ENCODE data around the gene BRME1. TPM values are rescaled to one million over a fixed set of nuclear protein-coding genes. Genes with fewer than 3 reads are reported as not detected.

BRME1 gene
- total RNA-seq, 4 donors from 2014 or later = 4.8 to 7.7 (median 5.8) TPM; not detected in 1

DNA sequence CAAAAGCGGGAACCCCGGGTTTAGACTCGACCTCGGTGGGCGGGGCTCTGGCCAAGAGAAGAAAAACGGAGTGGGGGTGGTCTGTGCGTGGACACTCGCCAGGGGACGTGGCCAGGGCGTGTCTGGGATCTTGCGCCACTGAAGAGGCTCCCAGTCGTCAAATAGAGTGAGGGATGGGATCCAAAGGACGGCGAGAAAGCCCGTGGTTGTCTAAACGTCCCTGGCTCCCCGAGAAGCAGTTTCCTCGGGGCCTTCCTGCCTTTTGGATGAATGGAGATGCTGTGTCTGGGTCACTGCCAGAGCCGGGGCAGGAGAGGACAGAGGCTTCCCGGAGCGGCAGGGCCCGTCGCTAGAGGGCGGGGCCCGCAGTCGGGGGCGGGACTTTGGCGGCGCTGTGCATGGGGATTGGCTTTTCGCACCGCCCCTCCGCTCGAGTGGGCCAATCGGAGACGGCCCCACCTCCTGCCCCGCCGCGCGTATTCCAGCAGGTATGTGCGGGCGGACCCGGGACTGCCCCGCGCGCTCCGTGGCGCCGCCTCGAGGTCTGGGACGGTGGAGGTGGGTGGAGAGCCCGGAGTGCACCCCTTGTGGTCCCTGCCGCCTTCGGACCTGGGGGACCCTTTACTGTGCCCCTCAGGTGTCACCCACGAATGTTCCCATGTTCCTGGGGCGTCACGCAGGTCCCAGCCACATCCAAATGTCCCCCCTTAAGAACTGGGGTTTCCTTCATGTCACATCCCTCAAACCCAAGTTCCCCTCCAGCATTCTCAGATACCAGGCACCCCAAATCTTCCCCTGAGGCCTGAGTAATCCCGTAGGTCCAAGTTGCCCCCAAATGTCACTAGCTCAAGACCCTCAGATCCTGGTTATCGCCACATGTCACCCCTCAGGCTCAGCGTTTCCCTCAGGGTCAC is 72.3 kb downstream of the BRME1 start:
- Histone ChIP-seq H3K27ac (peak overlapping the region; percentile 84 to 100), H3K4me3 (peak overlapping the region; percentile 15 to 18), H3K9me3 (no peaks in the 10 kb centered on the region), H3K36me3 (no peaks in the 10 kb centered on the region), H3K27me3 (no peaks in the 10 kb centered on the region), H3K4me1 (peaks cover 4 to 29% of the 10 kb centered on the region in 2 donors)
- DNase-seq = peak; percentile 95 to 96
- intact Hi-C loops (cut with DNase I; ENCODE audit: low total_unique reads) = no loop called here
- TF ChIP-seq, protein P1, sequence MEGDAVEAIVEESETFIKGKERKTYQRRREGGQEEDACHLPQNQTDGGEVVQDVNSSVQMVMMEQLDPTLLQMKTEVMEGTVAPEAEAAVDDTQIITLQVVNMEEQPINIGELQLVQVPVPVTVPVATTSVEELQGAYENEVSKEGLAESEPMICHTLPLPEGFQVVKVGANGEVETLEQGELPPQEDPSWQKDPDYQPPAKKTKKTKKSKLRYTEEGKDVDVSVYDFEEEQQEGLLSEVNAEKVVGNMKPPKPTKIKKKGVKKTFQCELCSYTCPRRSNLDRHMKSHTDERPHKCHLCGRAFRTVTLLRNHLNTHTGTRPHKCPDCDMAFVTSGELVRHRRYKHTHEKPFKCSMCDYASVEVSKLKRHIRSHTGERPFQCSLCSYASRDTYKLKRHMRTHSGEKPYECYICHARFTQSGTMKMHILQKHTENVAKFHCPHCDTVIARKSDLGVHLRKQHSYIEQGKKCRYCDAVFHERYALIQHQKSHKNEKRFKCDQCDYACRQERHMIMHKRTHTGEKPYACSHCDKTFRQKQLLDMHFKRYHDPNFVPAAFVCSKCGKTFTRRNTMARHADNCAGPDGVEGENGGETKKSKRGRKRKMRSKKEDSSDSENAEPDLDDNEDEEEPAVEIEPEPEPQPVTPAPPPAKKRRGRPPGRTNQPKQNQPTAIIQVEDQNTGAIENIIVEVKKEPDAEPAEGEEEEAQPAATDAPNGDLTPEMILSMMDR (IDR thresholded peaks at IDR 0.05) = peak; percentile 37 to 46 (median 40)
- TF ChIP-seq POLR2A (IDR thresholded peaks at IDR 0.05) = peak in 1 of 2 donors; percentile 8

MicroRNA genes within 50 kb of the gene (microRNA counts, 767-probe panel; counts per million panel counts)
- microRNA hsa-miR-181c-5p = 2,725 to 3,643 counts per million in 2 donors
- microRNA hsa-miR-23a-3p = 8,516 to 9,789 counts per million in 2 donors
- 6,067 to 7,420 counts per million in 2 donors for microRNA hsa-miR-24-3p
- microRNA hsa-miR-27a-3p = 0 to 2,695 counts per million in 2 donors

Small RNA genes within 50 kb of the gene (microRNA-seq; reads per million reads assigned to microRNA genes)
- 208 reads per million, percentile 63 among the genes with 10 or more reads in this experiment for gene MIR181C (ENCODE audit: borderline microRNAs expressed, borderline replicate concordance)
- gene MIR181D (ENCODE audit: borderline microRNAs expressed, borderline replicate concordance) = 252 reads per million, percentile 68 among the genes with 10 or more reads in this experiment

Small RNA genes within 50 kb of the gene (small RNA-seq; reads per million reads assigned to genes)
- 18.8 reads per million, percentile 91 among the genes with 10 or more reads in this experiment for gene MIR181C
- 18.1 reads per million, percentile 91 among the genes with 10 or more reads in this experiment for gene MIR181D

Other genes starting within 250 kb of the BRME1 start
- 10 to 100 TPM; 33.3 to 62.4 (median 45.9) TPM for gene MRI1, start 141.6 kb downstream of the BRME1 start, total RNA-seq
- 100 to 1,000 TPM in 1 of 4 donors, 10 to 100 TPM in 3; 20.5 to 233 (median 77.3) TPM for gene C19orf53, start 131.7 kb downstream of the BRME1 start, total RNA-seq
- 1 to 10 TPM in 3 of 4 donors, under 1 TPM in 1; 0.26 to 8.4 (median 6.0) TPM for gene ZSWIM4, start 110.7 kb downstream of the BRME1 start, total RNA-seq
- gene NANOS3, start 29.0 kb downstream of the BRME1 start, total RNA-seq = 1 to 10 TPM in 1 of 4 donors, not detected in 3; 1.2 TPM
- 10 to 100 TPM in 2 of 4 donors, 1 to 10 TPM in 2; 3.2 to 44.4 (median 13.2) TPM for gene CC2D1A, start 84 bp upstream of the BRME1 start, total RNA-seq
- gene PODNL1, start 32.3 kb upstream of the BRME1 start, total RNA-seq = under 1 TPM in 2 of 4 donors, not detected in 2; 0.55 to 0.98 TPM
- 10 to 100 TPM; 11.2 to 39.6 (median 20.1) TPM for gene DCAF15, start 46.4 kb upstream of the BRME1 start, total RNA-seq
- gene RFX1, start 100.2 kb upstream of the BRME1 start, total RNA-seq = 10 to 100 TPM in 1 of 4 donors, 1 to 10 TPM in 2, under 1 TPM in 1; 0.26 to 14.1 (median 4.1) TPM
- gene RLN3, start 122.0 kb upstream of the BRME1 start, total RNA-seq = not detected
- gene IL27RA, start 125.6 kb upstream of the BRME1 start, total RNA-seq = 1 to 10 TPM; 1.0 to 10.0 (median 3.7) TPM
- 1 to 10 TPM in 1 of 4 donors, under 1 TPM in 1, not detected in 2; 0.55 to 4.3 TPM for gene PALM3, start 156.0 kb upstream of the BRME1 start, total RNA-seq
- 10 to 100 TPM in 1 of 4 donors, 1 to 10 TPM in 1, under 1 TPM in 1, not detected in 1; 0.55 to 23.8 (median 2.0) TPM for gene MISP3, start 166.7 kb upstream of the BRME1 start, total RNA-seq
- 1 to 10 TPM in 1 of 4 donors, not detected in 3; 1.7 TPM for gene C19orf67, start 179.7 kb upstream of the BRME1 start, total RNA-seq
- gene SAMD1, start 184.6 kb upstream of the BRME1 start, total RNA-seq = 10 to 100 TPM in 3 of 4 donors, 1 to 10 TPM in 1; 6.9 to 57.8 (median 24.1) TPM
- gene PRKACA, start 211.6 kb upstream of the BRME1 start, total RNA-seq = 100 to 1,000 TPM in 1 of 4 donors, 10 to 100 TPM in 2, 1 to 10 TPM in 1; 4.9 to 135 (median 74.2) TPM
- 10 to 100 TPM in 1 of 4 donors, not detected in 3; 16.7 TPM for gene ASF1B, start 230.5 kb upstream of the BRME1 start, total RNA-seq

Measured in uterus (tissue), 4 donors.